Amygdala (tissue), 56 donors: ENCODE data around the gene PLB1.

Source experiments
- DNase-seq, 56 donors: peaks; one replicate each; lab custom pipeline; 2025; lab: John Stamatoyannopoulos, UW

The PLB1 gene

DNA sequence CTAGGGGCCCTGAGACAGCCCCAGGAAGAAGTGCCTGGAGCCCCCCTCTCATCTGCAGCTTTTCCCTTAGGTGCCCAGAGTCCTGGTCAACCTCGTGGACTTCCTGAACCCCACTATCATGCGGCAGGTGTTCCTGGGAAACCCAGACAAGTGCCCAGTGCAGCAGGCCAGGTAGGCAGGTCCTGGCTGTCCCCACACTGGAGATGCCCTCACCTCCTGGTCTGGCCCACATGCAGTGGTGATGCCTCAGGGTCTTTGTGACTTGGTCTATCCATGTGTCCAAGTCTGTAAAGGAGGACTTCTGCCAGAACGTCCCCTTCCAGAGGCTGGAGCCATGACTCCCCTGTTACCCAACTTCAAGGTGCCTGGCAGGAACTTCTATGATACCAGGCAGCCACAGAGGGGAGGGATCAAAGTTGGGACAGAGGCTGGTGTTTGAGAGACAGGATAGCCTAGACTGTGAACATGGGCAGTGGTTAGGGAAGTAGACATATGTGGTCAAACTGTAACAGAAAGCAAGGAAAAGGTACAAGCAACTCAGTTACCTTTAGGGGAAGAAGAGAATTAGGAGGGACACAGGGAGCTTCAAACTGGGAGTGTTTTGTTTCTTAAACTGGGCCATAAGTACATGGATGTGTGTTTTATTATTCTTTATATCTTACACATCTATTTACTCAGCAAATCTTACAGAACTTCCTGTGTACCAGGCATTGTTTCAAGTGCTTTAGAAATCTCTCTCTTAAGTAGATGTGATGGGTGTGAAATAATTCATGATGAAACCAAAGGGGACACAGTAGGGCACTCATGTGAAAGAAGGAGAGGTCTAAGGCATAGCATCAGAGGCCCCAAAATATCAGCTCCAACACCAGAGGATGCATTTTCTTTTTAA is 107.1 kb downstream of the PLB1 start:
- no peak for DNase-seq

DNA sequence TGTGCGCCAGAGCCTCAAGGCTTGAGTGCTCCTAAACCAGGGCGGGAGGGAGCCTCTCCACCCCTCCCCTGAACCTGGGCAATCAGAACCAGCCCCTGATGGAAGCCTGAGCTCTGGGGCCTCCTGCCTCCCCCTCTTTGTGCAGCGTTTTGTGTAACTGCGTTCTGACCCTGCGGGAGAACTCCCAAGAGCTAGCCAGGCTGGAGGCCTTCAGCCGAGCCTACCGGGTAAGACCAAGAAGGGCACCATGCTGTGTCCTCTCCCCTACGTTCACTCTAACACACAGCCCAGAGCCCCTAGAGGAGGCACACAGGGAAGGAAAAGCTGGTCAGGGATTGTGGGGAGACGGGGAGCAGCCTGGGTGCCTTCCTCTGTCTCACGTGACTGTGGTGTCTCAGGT is 108.0 kb downstream of the PLB1 start:
- DNase-seq: no peak

DNA sequence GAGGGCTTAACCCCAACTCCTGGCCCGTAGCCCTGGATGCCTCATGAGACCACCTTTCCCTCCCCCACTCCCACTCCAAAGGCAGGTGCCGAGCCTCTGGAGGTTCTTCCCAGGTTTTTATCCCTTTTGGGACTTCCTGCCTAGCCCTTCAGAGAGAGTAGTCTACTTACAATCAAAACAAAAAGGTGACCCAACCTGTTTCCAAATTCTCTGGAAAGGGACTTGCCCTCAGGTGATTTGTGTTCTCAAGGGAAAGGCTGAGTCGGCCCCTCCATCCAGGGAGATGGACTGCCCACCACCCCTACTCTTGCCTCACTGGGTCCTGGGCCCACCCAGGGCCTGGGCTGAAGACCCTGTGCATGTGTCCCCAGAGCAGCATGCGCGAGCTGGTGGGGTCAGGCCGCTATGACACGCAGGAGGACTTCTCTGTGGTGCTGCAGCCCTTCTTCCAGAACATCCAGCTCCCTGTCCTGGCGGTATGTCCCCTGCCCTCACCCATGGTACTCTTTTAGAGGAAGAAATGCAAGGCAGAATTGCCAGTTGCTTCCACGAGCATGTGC is 108.5 kb downstream of the PLB1 start:
- no peak for DNase-seq

DNA sequence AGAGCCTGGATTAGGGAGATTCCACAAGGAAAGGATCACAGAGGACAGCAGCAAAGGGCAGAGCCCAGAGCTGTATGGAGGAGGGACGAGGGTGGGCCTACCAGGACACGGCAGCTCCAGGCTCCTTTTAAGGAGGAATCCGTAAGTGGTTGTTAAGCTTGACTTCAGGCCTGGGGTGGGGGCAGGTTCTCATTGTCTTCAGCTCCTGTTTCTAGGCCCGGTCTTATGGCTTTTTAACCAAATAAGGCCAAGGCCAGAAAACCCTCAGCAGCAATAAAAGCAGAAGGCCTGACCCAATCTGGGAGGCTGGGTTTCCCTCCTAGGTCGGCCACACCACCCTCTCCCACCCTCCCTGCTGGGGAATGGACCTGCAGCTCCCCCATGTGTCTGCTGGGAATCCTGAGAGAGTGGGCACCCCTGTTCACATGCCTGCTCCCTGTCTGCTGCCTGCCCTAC is 111.2 kb downstream of the PLB1 start:
- peak in 1 of 56 donors; percentile 7 for DNase-seq

DNA sequence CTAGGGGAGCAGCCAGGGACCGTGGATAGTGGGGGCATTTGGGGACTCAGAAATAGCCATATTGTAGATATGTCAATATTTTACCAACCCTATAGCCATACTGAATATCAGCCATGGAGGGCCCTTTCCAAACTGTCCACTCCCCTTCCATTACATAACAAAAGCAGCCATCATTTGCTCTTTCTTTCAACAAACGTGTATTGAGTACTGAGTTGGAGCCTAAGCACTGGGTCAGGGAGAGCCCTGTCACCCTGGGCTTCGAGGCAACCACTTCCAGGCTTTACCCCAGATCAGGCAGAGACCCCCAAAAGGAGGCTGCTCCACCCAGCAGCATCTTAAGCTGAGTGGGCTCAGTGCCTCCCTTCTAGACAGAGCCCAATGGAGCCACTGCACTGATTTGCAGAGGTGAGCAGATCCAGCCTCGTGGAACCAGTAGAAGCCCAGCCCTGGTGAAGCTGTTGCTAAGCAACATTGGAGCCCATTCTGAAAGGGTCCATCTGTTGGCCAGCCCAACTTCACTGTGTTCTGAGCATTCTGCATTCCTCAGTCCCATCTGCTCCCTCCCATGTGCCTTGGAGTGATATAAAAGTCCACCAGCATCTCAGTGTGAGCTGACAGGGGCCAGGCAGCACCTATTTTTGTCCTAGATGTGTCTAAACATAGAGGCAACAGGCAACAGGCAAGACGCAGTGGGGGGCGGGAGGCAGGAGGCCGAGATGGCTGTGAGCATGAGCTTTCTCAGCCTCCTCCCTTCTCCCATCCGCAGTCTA is 112.1 kb downstream of the PLB1 start:
- peak in 37 of 56 donors; percentile 13 to 93 (median 44) for DNase-seq

DNA sequence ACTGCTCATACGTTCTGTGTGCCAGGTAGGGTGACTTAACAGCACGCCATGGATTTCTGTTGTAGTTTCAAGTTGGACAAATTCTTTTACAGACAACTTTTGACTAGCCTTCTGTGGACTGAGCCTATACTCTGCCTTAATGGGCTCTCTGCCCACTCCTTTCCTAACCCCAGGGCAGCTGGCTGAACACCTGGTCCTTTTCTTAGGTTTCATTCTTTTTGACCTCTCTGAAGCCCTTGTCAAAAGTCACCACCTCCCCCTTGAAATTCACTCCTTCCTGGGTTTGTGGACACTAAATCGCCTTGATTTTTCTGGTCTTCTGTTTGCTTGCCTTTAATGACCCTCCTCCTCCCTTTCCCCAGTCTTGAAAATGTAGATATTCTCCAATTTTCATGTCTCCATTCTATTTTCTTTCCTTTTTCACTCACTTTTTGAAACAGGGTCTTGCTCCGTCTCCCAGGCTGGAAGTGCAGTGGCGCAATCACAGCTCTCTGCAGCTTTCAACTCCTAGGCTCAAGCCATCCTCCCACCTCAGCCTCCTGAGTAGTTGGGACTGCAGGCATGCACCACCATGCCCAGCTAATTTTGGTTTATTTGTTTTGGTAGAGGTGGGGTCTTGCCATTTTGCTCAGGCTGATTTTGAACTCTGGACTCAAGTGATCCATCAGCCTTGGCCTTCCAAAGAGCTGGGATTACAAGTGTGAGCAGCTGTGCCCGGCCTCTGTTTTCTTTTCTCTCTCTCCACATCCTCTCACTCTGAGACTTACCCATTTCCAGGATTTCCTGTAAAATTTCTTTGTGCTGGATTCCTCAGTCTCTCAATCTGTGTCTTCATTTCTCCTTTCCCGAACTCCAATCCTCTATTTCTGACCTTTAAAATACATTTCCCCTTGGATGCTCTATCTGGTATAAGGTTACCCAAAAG is 112.9 kb downstream of the PLB1 start:
- DNase-seq: no peak

DNA sequence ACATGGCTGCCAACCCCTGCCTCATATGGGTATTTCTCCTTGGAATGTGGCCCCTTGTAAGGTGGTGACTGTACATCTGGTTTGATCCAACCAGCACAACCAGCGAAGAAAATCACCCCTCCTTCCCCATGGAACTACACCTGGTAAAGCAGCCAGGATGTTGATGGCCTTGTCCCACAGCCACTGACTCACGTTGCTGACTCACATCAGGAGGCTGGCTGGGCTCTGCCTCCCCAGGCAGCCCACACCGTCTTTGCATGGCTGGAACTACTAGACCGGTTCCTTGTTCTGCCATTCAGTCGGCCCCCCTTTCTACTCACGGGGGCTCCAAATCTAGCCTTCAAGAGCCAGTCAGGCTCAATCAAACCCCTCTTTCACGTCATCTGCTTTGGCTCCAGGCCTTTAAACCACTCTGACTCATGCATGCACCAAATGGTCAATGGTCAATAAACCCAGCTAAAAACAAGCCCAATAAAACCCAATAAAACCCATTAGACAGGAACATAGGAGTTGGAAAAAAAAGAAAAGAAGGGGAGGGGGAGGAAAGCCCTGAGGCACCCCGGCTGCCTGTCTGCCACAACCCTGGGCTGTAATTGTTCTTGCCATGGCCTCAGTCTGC is 114.8 kb downstream of the PLB1 start:
- peak in 3 of 56 donors; percentile 6 to 32 (median 27) for DNase-seq

DNA sequence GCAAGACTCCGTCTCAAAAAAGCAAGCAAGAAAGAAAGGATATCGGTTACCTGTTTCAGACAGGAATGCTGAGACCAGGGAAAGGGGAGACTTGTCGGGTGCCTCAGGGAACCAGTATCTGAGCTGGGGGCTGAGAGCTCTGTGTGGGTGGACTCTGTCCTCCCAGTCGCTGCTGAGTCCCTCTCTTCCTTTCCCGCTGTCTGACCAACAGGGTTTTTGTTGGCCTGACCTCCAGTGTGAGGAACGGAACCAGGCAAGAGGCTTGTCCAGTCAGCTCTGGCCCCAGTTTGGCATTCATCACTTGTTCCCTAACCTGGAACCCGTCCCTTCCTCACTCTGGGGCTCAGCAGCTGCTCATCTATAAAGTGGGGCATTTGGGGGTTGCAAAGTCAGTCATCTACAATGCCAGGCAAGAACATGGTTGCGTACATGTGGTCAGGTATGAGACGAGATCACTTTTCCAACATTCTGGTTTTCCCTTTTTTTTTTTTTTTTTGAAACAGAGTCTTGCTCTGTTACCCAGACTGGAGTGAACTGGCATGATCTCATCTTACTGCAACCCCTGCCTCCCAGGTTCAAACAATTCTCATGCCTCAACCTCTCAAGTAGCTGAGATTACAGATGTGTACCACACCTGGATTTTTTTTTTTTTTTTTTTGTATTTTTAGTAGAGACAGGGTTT is 116.4 kb downstream of the PLB1 start:
- DNase-seq: no peak

DNA sequence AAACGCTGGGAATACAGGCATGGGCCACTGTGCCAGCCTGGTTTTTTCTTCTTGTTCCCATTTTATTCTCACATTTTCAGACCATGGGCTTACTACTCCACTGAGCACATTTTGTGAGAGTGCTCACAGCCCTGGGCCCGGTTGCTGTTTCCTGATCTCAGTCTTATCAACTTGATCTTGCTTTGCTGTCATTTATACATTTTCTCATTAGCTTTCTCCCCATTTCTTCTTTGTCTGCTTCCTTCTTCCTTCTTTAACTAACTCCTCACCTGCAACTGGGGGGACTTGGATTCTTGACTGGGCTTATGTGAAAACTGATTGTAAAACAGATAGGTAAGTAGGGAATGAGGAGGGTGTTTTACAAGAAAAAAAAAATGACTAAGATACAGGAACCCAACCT is 117.3 kb downstream of the PLB1 start:
- no peak for DNase-seq

DNA sequence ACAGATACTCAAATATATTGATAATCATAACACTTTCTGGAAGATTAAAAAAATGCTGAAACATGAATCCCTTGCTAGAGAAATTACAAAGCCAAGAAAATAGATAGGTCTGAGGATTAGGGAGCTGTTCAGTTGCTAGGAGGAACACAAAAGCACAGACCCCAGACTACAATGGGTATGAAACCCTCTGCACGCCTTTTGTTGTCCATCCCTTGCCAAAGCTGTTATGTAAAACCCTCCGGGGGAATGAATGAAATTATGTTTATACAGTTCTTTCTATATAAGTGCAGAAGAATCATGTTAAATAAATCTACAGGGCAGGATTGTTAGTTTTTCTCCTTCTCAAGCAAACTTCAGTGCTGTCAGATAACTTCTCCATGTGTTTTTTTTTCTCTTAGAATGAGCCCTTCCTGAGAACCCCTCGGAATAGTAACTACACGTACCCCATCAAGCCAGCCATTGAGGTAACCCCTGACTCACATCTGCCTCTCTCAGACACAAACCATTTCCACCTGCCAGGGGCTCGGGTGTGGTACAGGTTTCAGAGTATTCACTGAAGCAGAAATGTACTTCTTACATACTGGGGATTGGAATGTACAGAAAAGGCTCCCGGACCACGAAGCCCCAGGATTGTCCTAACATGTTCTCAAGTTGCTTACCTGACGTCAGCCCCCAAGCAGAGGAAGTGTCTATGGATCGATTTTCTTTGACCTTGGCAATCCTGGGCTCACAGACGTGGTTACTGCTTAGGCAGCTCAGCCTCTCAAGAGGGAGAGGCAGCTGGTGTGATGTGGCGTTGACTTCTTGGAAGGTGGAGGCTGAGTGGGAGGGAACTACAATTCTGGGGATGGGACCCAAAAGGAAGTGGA is 118.0 kb downstream of the PLB1 start:
- no peak for DNase-seq

DNA sequence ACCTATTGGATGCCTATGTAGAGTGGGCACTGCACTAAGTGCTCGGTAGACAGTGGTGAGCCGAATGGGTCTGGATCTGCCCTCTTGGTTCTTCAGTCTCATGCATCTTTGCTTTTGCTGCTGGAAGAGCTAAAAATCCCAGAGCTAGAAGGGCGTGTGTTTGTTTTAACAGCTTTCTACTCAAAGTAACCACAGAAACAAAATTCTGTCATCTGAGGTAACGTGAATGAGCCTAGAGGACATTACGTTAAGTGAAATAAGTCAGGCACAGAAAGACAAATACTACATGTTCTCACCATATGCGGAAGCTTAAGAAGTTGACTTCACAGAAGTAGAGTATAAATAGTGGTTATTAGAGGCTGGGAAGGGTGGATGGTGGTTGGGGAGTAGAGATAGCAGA is 119.8 kb downstream of the PLB1 start:
- DNase-seq: no peak

DNA sequence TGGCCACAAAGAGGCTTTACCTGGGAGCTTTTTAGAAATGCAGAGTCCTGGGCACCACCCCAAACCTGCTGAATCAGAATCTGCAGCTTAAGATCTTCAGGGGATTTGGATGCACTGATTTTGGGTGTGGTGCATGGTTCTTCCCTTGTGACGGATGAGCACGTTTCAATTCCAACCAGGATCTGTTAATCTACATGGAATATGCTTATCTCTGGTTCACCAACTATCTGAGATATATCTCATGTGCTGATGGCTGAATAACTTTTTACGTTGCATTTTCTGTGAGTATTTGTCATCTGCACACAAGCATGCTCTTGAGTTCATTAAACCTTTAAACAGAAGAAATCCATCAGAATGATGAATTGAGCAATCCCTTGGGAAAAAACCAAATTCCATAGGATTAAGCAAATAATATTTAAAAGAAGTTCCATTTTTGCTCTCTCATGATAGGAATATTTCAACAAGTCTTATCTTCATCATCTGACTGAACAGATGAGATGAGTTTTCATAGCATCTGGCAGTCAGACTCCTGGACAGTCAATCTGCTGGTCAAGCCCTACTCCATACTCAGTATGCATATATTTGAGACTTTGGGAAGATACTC is 120.6 kb downstream of the PLB1 start:
- DNase-seq: no peak

DNA sequence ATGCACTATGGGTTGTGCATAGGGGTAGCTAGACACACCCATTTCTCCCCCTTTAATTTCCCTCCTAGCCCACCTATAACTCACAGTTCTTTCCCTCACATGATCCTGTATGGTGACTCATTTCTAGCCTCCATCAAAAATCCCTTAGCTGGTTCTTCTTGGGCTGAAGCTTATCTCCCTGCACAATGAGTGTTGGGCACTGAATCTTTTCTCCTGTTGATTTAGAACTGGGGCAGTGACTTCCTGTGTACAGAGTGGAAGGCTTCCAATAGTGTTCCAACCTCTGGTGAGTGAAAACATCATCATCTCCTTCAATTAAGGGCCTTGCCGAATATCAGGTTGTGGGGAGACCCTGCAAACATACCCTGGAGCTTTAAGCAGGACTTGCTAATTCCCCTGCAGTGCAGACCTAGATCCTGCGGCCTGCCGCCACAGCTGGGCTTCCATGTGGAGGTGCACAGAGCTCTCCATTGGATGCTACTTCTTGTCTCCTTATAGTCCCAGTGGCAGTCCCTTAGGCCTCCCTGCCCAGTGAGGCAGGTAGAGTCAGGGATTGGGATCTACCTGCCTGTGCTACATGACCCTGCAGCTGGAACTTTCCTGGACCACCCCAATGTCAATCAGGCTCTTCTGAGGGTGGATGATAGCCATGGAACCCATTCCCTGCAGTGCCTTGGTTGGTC is 121.8 kb downstream of the PLB1 start:
- DNase-seq: no peak

DNA sequence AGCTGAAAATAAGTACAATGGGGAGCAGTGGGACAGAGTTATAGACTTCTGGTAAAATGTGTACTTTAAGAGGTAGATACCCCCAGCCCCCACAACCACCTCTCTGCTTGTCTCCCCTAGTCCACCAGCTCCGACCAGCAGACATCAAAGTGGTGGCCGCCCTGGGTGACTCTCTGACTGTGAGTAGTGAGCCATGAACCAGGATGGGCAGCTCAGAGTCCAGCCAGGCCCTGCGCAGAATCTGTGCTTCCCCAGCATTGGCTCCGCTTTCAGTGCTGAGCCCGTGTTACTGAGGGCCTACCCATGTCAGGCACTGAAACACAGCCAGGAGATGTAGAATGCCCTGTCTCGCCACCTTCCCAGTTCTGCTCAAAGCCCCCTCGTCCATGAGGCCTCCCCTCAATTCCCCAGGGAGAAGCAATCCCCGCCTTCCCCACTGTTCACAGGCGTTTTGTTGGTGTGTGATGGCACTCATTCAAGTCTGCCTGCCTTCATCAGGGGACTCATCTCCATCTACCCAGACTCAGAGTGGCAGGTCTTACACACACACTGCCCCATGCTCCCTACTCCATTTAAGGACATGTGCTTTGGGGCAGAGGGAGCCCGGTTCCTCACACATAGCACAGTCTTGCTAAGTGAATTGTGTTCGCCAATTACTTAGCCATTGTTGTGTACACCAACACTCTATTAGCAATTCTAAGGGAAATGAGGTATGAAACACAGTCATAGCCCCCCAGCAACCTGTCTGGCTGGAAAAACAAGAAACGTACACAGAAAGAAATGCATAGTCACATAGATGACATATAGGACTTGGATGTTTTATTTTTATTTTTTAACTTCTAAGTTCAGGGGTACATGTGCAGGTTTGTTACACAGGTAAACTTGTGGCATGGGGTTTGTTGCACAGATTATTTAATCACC is 122.6 kb downstream of the PLB1 start:
- DNase-seq: no peak

DNA sequence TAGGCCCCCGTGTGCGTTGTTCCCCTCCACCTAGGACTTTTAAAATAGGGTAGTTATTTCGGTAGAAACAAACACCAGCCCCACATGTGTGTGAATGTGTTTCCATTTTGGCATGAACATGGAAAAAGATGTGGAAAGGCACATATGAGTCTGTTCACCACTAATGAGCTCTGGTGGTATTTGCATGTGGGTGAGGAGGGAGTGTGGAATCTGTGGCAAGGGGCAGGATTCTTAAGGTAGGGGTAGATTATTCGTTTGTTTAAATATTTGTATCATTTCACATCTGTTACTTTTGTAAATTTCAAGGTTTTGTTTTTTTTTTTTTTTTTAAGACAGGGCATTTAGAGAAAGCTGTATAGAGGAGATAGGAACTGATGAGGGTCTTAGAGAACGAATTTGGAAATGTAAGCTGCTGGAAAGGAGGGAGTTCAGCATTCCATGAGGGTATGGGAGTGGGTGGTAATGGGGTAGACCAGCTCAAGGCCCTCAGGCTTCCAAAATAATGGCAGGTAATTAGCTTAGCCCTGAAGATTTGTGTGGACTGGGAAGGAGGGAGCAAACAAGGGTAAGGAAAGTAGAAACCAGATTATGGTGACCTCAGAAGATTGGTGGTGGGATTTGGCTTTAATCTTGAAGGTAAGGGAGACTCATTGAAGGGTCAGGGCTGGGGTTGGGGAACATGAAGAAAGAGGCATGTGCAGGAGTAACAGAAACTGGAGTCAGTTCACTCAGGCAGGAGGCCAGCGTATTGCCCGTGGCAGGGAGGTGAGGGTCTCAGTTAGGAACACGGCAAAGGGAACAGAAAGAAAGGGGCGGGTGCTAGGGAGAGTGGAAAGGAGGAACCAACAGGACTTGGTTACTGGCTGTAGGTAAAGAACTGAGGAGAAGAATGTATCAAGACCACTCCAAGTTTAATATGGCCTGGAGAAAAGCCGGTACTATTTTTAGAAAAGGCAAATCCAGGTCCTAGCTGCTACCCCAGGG is 123.6 kb downstream of the PLB1 start:
- DNase-seq: peak in 1 of 56 donors; percentile 7
